Ishikawa (cell line): Measurements from ENCODE around the gene USP6.

ENCODE experiments used
- CREB1 ChIP-seq: IDR thresholded peaks from 2 replicates; pipeline ENCODE4 v1.6.1; 2012; ENCODE audit warnings: low read depth
- EGR1 ChIP-seq: IDR thresholded peaks from 2 replicates; pipeline ENCODE4 v1.6.1; 2012
- EP300 ChIP-seq: IDR thresholded peaks from 2 replicates; pipeline ENCODE4 v1.6.1; 2012; ENCODE audit warnings: borderline replicate concordance

- TF ChIP-seq EP300 (no peak), CREB1 (no peak), EGR1 (no peak)
These were observed 12.1 kb downstream of the USP6 start for GRCh38 chr17:5127910-5128309.
